GM12872 (cell line): ENCODE results near the gene LRP1B.

ENCODE experiments used
- TF ChIP-seq, protein P1 (sequence below): IDR thresholded peaks from 3 replicates; pipeline ENCODE4 v1.5.1; 2011; ENCODE audit warnings: low read depth, mild to moderate bottlenecking, low read length, moderate library complexity; ENCODE audit not compliant: insufficient read depth

LRP1B gene

GRCh38 chr2:141692829-141693228 lies 438.0 kb downstream of the LRP1B start:
- TF ChIP-seq, protein P1, sequence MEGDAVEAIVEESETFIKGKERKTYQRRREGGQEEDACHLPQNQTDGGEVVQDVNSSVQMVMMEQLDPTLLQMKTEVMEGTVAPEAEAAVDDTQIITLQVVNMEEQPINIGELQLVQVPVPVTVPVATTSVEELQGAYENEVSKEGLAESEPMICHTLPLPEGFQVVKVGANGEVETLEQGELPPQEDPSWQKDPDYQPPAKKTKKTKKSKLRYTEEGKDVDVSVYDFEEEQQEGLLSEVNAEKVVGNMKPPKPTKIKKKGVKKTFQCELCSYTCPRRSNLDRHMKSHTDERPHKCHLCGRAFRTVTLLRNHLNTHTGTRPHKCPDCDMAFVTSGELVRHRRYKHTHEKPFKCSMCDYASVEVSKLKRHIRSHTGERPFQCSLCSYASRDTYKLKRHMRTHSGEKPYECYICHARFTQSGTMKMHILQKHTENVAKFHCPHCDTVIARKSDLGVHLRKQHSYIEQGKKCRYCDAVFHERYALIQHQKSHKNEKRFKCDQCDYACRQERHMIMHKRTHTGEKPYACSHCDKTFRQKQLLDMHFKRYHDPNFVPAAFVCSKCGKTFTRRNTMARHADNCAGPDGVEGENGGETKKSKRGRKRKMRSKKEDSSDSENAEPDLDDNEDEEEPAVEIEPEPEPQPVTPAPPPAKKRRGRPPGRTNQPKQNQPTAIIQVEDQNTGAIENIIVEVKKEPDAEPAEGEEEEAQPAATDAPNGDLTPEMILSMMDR = no peak

DNA sequence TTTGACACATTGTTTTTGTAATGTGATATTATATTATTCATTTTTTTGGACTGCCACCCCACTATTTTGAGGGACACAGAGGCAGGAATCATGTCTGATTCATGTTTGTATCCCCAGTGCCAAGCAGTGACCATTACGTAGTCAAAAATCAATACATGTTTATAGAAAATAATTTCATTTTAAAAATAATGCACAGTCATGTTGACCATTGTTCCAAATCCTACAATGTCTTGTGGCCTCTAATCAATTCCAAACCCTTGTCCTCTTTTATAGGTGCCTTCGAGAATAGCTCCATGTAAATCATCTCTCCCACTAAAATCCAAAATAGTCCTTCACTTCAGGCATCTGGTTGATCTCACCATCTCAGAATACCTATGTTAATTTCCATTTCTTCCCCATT lies 454.7 kb downstream of the LRP1B start:
- TF ChIP-seq, protein P1 = no peak

GRCh38 chr2:141666191-141666590 lies 464.6 kb downstream of the LRP1B start:
- TF ChIP-seq, protein P1 = no peak

DNA sequence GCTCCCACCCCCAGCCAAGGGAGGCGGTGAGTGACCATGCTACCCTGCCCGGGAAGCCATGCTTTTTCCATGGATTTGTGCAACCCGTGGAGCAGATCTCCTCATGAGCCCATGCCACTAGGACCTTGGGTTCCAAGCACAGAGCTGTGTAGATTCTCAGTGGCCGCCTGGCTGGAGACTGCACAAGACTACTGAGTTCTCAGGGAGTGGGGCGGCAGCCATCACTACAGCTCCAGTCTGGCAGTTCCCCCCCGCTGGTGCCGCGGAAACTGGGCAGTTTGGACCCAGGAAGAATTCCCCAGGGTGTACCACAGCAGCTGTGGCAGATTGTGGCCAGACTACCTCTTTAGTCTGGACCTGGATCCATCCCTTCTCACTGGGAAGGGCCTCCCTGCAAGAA lies 470.6 kb downstream of the LRP1B start:
- TF ChIP-seq, protein P1 = no peak

DNA sequence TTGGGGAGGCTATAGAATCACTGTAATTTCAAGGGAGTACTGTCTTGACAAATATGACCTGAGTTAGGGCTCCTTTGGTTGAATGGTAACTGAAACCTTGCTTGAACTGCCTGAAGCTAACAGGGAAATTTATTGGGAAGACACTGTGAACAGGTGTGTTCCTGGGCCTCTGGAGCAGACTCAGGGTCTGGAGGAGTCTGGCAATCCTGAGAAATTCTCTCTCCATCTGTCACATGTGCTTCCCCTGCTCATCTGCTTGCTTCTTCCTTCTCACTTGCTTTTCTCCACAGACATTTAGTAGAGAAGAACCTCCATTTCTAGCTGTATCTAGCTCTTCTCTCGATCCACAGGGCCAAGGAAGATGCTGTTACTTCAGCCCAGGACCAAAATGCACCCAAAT lies 476.5 kb downstream of the LRP1B start:
- TF ChIP-seq, protein P1 = no peak

GRCh38 chr2:141653184-141653583 lies 477.6 kb downstream of the LRP1B start:
- TF ChIP-seq, protein P1 = no peak

DNA sequence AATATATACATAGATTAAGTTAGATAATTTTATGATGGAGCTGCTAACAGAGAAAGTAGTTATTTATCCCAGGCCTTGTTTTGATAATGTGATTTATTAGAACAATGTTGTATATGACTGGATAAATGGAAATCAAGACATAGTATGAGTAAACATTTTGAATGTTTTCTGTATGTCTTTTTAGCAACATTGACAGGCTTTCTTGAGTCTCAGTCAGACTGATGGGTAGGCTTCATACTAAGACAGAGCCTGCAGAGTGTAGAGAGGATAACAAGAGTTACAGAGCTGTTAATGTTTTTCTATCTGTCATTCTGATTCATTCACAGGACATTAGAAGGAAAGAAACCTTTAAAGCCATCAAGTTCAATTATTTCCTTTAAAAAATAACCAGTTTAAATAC lies 478.5 kb downstream of the LRP1B start:
- TF ChIP-seq, protein P1 = no peak

DNA sequence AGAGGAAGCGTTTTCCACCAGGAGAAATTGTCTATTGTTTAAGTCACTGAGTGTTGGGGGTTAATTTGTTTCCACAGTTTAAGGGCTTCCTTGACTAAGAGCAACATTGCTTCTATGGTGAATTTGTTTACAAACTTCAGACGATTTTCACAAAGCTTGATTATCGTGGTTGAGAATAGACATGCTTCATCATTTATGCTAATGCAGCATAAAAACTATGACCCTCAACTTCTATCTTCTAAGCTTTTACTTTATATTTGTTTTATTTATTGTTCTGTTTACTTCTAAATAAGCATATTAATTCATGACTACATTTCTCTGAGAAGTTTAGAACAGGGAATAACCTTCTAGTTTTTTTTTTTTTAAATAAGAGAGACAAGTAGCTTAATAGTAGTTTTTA lies 483.5 kb downstream of the LRP1B start:
- TF ChIP-seq, protein P1 = no peak
